GM23248 (cell line): ENCODE measurements around the gene RCOR1. TPM values are rescaled to one million over a fixed set of nuclear protein-coding genes. Genes with fewer than 3 reads are reported as not detected.

Experiments
- DNase-seq: peaks from one replicate; pipeline ENCODE4 v3.0.0-alpha.2; 2015
- H2AFZ ChIP-seq: fragments of 200-600 bp; sonication (generic); 2 replicates; pipeline ENCODE4 v1.6.1; 2016; ENCODE audit warnings: antibody characterized with exemption
- H3F3A ChIP-seq: fragments of 200-600 bp; sonication (generic); 2 replicates; pipeline ENCODE4 v1.6.1; 2016; ENCODE audit warnings: mild to moderate bottlenecking, antibody characterized with exemption, mixed run types; ENCODE audit not compliant: insufficient read depth
- H3K27ac ChIP-seq: fragments of 200-600 bp; sonication (generic); 2 replicates; pipeline ENCODE4 v1.5.1; 2016; ENCODE audit warnings: mild to moderate bottlenecking
- H3K27me3 ChIP-seq: fragments of 200-600 bp; sonication (generic); replicated peaks from 2 replicates; pipeline ENCODE4 v1.6.1; 2016; ENCODE audit warnings: mild to moderate bottlenecking; ENCODE audit not compliant: insufficient read depth
- H3K36me3 ChIP-seq: fragments of 200-600 bp; sonication (generic); 2 replicates; pipeline ENCODE4 v1.6.1; 2016; ENCODE audit warnings: low read depth, mild to moderate bottlenecking
- H3K4me1 ChIP-seq: fragments of 200-600 bp; sonication (generic); 2 replicates; pipeline ENCODE4 v1.6.1; 2016; ENCODE audit warnings: mild to moderate bottlenecking; ENCODE audit not compliant: insufficient read depth
- H3K4me2 ChIP-seq: fragments of 200-600 bp; sonication (generic); one replicate; pipeline ENCODE4 v1.6.1; 2016; ENCODE audit warnings: mild to moderate bottlenecking; ENCODE audit not compliant: unreplicated experiment
- H3K4me3 ChIP-seq: fragments of 200-600 bp; sonication (generic); 2 replicates; pipeline ENCODE4 v1.5.1; 2016; ENCODE audit warnings: mild to moderate bottlenecking
- H3K79me2 ChIP-seq: fragments of 200-600 bp; sonication (generic); 2 replicates; pipeline ENCODE4 v1.6.1; 2016; ENCODE audit warnings: mild to moderate bottlenecking; ENCODE audit not compliant: insufficient read depth
- H3K9ac ChIP-seq: fragments of 200-600 bp; sonication (generic); 2 replicates; pipeline ENCODE4 v1.6.1; 2016; ENCODE audit warnings: mild to moderate bottlenecking
- H3K9me2 ChIP-seq: fragments of 200-600 bp; sonication (generic); 2 replicates; pipeline ENCODE4 v1.6.1; 2016; ENCODE audit warnings: mixed run types, mild to moderate bottlenecking, moderate library complexity; ENCODE audit not compliant: insufficient read depth
- H3K9me3 ChIP-seq: fragments of 200-600 bp; sonication (generic); one replicate; pipeline ENCODE4 v1.6.1; 2017; ENCODE audit warnings: low read depth
- H4K20me1 ChIP-seq: fragments of 200-600 bp; sonication (generic); 2 replicates; pipeline ENCODE4 v1.6.0; 2016; ENCODE audit not compliant: insufficient read depth
- EZH2 ChIP-seq: fragments of 200-600 bp; sonication (generic); IDR thresholded peaks from 2 replicates; pipeline ENCODE4 v1.6.1; 2018; ENCODE audit warnings: antibody characterized with exemption, mild to moderate bottlenecking; ENCODE audit not compliant: insufficient read depth, poor library complexity, severe bottlenecking
- EZH2phosphoT487 ChIP-seq: fragments of 200-600 bp; sonication (generic); IDR thresholded peaks from 2 replicates; pipeline ENCODE4 v1.6.1; 2018; ENCODE audit warnings: antibody characterized with exemption, moderate library complexity, mild to moderate bottlenecking, low read depth; ENCODE audit not compliant: insufficient read depth
- WGBS, 2 experiments: methylation state at CpG; one replicate each; pipeline ENCODE4 v1.1.6; 2015 to 2017; ENCODE audit warnings: low lambda C conversion rate in 2 of 2, low coverage in 1 of 2; ENCODE audit errors: missing lambda C conversion rate in 2 of 2; 5-methylcytosine and 5-hydroxymethylcytosine counted together
- in situ Hi-C: fragments of 300-500 bp; cut with MboI; formaldehyde crosslinking; loops from 2 replicates; pipeline ENCODE4 v1.15.0; 2020
- polyA plus RNA-seq: library from polyadenylated mRNA; unstranded; fragments of >200 nt; fragmentation: Nextera tagmentation; extraction: Ambion mirVana; gene quantifications from 2 replicates; pipeline ENCODE4 v1.2.1, GENCODE V29; 2016
- total RNA-seq: library from RNA; depleted of rRNA; stranded (reverse); fragments of >200 nt; shearing (Covaris generic); gene quantifications from 2 replicates; pipeline ENCODE4 v1.2.3, GENCODE V29; 2014

Gene RCOR1
- total and polyA plus RNA-seq, 2 experiments from 2014 or later: 3.2 to 15.6 TPM

DNA sequence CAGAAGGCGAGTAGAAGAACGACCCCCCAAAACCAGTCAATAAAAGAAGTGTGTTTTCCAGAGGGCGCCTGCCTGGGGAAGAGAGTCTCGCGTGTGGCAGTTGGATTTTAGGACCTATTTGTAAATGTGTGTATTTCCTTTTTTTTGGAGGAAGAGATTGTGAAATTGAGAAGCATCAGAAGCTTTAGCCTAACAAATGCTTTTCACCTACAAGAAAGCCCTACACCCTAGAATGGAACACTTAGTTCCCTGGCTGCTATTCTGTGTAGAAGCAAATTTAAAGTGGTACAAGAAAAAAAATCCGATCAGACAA, 1.3 kb downstream of the RCOR1 start:
- peaks cover 58% of the 10 kb centered on the region for H3K79me2 ChIP-seq
- H3K4me1 ChIP-seq: peaks cover 17% of the 10 kb centered on the region; the same call in 1 of the 2 replicates
- no peak for DNase-seq
- H3K9me2 ChIP-seq: no peaks in the 10 kb centered on the region
- H3K9me3 ChIP-seq: no peaks in the 10 kb centered on the region
- peak overlapping the region; percentile 90 for H3K4me2 ChIP-seq
- H3K27me3 ChIP-seq: no peaks in the 10 kb centered on the region
- H2AFZ ChIP-seq: peak overlapping the region; percentile 44
- peaks cover 14% of the 10 kb centered on the region for H3F3A ChIP-seq
- no peaks in the 10 kb centered on the region for H3K36me3 ChIP-seq
- TF ChIP-seq EZH2 (no peak), EZH2phosphoT487 (no peak)
- in situ Hi-C loops: no loop called here
- WGBS, 2 experiments: 0 to 1% methylated on average over 6 of the region's 6 CpGs
- peaks cover 4% of the 10 kb centered on the region; the same call in 1 of the 2 replicates for H4K20me1 ChIP-seq
- peak overlapping the region; percentile 93 for H3K4me3 ChIP-seq
- H3K27ac ChIP-seq: peak overlapping the region; percentile 81
- H3K9ac ChIP-seq: peak overlapping the region; percentile 85

DNA sequence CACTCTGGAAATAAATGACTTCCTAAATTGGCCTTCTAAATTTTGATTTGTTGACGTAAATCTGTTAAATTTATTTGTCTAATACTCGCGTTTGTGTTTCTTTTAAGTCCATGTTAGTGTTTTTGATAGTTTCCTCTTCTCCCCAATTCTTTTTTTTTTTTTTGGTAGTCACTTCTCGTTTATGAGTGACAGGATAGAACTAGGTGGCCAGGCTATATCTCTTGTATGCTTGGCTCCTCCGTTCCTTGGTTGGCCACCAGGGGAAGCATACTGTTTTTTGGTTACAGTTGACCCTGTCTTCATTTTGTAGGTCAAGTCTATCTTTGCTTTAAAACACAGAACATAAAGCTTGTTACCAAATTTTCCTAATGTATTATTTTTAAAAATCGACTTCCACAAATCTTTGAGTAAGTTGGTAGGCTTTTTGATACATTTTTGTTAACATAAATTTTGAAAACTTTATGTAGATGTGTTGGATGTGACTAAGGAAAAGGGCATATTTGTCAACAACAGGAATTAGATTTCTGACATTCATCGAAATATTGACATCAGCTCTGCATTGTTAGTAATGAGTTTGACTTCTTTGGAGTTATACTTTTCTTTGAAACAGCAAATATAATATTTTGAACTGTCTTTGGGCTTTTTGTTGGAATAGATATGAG, 2.2 kb downstream of the RCOR1 start:
- peaks cover 4% of the 10 kb centered on the region; the same call in 1 of the 2 replicates for H4K20me1 ChIP-seq
- TF ChIP-seq EZH2 (no peak), EZH2phosphoT487 (no peak)
- in situ Hi-C loops: no loop called here
- peaks cover 17% of the 10 kb centered on the region; the same call in 1 of the 2 replicates for H3K4me1 ChIP-seq
- no peaks in the 10 kb centered on the region for H3K9me2 ChIP-seq
- peak overlapping the region; percentile 90 for H3K4me2 ChIP-seq
- peaks cover 67% of the 10 kb centered on the region for H3K79me2 ChIP-seq
- WGBS, 2 experiments: 16% methylated on average over 7 of the region's 7 CpGs
- H3F3A ChIP-seq: peaks cover 14% of the 10 kb centered on the region
- H3K9me3 ChIP-seq: no peaks in the 10 kb centered on the region
- DNase-seq: peak; percentile 83
- peak overlapping the region; percentile 93 for H3K4me3 ChIP-seq
- H3K27ac ChIP-seq: peak overlapping the region; percentile 81; the same call in 1 of the 2 replicates
- H2AFZ ChIP-seq: no peak overlapping the region
- H3K27me3 ChIP-seq: no peaks in the 10 kb centered on the region
- H3K9ac ChIP-seq: peak overlapping the region; percentile 85
- H3K36me3 ChIP-seq: no peaks in the 10 kb centered on the region

DNA sequence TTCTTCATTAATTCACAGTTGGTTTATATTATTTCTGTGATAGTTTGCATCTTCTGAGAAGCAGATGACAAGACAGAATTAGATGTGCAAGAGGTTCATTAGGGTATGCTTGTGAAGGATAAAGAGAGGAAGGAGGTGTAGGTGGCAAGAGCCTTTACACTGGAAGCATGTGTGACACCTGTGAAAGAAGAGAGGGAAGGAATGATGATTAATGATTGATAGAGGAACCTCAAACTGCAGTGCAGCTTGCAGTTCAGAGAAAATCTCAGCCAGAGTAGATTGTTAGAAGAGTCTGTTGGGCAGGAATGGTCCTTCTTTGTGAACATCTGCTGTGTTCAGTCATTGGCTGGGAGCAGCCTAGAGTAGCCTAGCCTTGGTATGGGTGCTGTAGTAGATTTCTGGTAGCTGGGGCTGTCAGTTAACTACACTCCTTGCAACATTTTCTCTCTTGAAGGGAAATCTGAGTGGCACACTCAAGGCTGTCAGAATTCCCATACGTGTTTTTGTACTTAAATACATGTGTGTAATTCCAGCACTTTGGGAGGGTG, 9.0 kb downstream of the RCOR1 start:
- H2AFZ ChIP-seq: no peak overlapping the region
- peaks cover 100% of the 10 kb centered on the region for H3K79me2 ChIP-seq
- no peak overlapping the region for H3K27ac ChIP-seq
- H3K4me1 ChIP-seq: peaks cover 21% of the 10 kb centered on the region
- in situ Hi-C loops: no loop called here
- no peaks in the 10 kb centered on the region for H3K9me3 ChIP-seq
- no peak overlapping the region for H3K9ac ChIP-seq
- no peak for DNase-seq
- no peaks in the 10 kb centered on the region; the same call in 1 of the 2 replicates for H4K20me1 ChIP-seq
- H3F3A ChIP-seq: 0 out of 2 replicates have a peak, but pooled peaks cover 6% of the 10 kb centered on the region
- TF ChIP-seq EZH2: no peak
- 58 to 70% methylated on average over 1 of the region's 1 CpG for WGBS, 2 experiments
- H3K9me2 ChIP-seq: no peaks in the 10 kb centered on the region
- H3K4me3 ChIP-seq: no peak overlapping the region
- no peaks in the 10 kb centered on the region for H3K36me3 ChIP-seq
- H3K27me3 ChIP-seq: no peaks in the 10 kb centered on the region
- no peak overlapping the region for H3K4me2 ChIP-seq

DNA sequence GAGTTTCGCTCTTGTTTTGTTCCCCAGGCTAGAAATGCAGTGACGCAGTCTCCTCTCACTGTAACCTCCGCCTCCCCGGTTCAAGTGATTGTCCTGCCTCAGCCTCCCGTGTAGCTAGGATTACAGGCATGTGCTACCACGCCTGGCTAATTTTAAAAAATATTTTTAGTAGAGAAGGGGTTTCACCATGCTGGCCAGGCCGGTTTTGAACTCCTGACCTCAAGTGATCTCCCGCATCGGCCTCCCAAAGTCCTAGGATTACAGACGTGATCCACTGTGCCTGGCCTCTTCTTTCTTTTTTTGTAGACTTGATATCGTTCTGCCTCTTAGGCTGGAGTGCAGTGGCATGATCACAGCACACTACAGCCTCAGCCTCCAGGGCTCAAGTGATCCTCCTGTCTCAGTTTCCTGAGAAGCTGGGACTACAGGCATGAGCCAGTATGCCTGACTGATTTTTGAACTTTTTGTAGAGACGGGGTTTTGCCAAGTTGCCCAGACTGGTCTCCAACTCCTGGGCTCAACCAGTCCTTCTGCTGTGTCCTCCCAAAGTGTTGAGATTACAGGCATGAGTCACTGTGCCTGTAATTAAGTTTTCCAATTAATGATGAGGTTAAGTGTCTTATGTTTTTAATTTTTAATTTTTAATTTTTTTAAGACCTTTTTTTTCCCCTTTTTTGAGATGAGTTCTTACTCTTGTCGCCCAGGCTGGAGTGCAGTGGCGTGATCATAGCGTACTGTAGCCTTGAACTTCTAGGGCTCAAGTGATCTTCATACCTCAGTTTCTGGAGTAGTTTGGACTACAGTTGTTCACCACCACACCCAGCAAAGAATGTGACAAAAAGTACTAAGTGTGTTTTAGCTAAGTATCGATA, 10.2 kb downstream of the RCOR1 start:
- peak; percentile 13 for DNase-seq
- Histone ChIP-seq H3K36me3 (no peaks in the 10 kb centered on the region), H3K79me2 (peaks cover 100% of the 10 kb centered on the region), H3K4me3 (no peak overlapping the region), H3K27me3 (no peaks in the 10 kb centered on the region), H3F3A (0 out of 2 replicates have a peak, but pooled peaks cover 6% of the 10 kb centered on the region), H3K9me2 (no peaks in the 10 kb centered on the region), H3K9me3 (no peaks in the 10 kb centered on the region), H3K4me1 (peaks cover 21% of the 10 kb centered on the region), H3K9ac (no peak overlapping the region), H2AFZ (no peak overlapping the region), H3K27ac (no peak overlapping the region), H4K20me1 (no peaks in the 10 kb centered on the region; the same call in 1 of the 2 replicates), H3K4me2 (no peak overlapping the region)
- in situ Hi-C loops: no loop called here
- WGBS, 2 experiments: 47 to 59% methylated on average over 15 to 16 of the region's 16 CpGs
- no peak for TF ChIP-seq EZH2phosphoT487
- no peak for TF ChIP-seq EZH2
